H1 (cell line): ENCODE data around the gene DCLK1. TPM values are rescaled to one million over a fixed set of nuclear protein-coding genes. Genes with fewer than 3 reads are reported as not detected.

Source experiments
- CTCF ChIA-PET: fragments of 300-600 bp; sonication (Branson Sonifier 250); formaldehyde crosslinking; loops from one replicate; lab custom pipeline; 2021; ENCODE audit not compliant: partially characterized antibody; lab: Charles Lee
- POLR2A ChIA-PET: fragments of 300-600 bp; sonication (Branson Sonifier 250); formaldehyde crosslinking; loops from one replicate; lab custom pipeline; 2021; ENCODE audit warnings: inconsistent platforms; ENCODE audit not compliant: partially characterized antibody; lab: Charles Lee
- DNase-seq, 2 experiments: peaks; one replicate each; pipeline versions ENCODE4 v3.0.0 to v3.0.0-alpha.2; 2010 to 2022; ENCODE audit warnings: low spot score in 2 of 2, low read depth in 1 of 2, mixed read lengths in 1 of 2
- FAIRE-seq: peaks from 2 replicates; lab custom pipeline; 2011; peaks lifted over from hg19 to GRCh38; lab: Jason Lieb, UNC
- H2AFZ ChIP-seq: 2 replicates; pipeline ENCODE4 v1.8.1; 2012; ENCODE audit warnings: low read length, inconsistent platforms
- H2AK5ac ChIP-seq: 2 replicates; pipeline ENCODE4 v1.6.1; 2013; ENCODE audit warnings: low read depth, low read length
- H2BK120ac ChIP-seq: replicated peaks from 2 replicates; pipeline ENCODE3; 2013; ENCODE audit warnings: low read depth, low read length, inconsistent platforms
- H2BK12ac ChIP-seq: 2 replicates; pipeline ENCODE4 v1.6.1; 2013; ENCODE audit warnings: low read depth, low read length
- H2BK15ac ChIP-seq: 2 replicates; pipeline ENCODE4 v1.6.1; 2013; ENCODE audit warnings: low read length
- H2BK20ac ChIP-seq: 2 replicates; pipeline ENCODE4 v1.6.1; 2013; ENCODE audit warnings: low read length
- H2BK5ac ChIP-seq: 2 replicates; pipeline ENCODE4 v1.6.1; 2013; ENCODE audit warnings: low read depth, low read length
- H3K14ac ChIP-seq: 2 replicates; pipeline ENCODE4 v1.6.1; 2013; ENCODE audit warnings: inconsistent platforms; ENCODE audit not compliant: insufficient read length
- H3K18ac ChIP-seq: 2 replicates; pipeline ENCODE4 v1.6.1; 2013; ENCODE audit warnings: low read length; ENCODE audit errors: extremely low read depth
- H3K23ac ChIP-seq: 2 replicates; pipeline ENCODE4 v1.6.1; 2013; ENCODE audit warnings: inconsistent platforms; ENCODE audit not compliant: insufficient read length
- H3K23me2 ChIP-seq: 2 replicates; pipeline ENCODE4 v1.6.1; 2013; ENCODE audit warnings: low read depth, low read length
- H3K27ac ChIP-seq: 2 replicates; pipeline ENCODE4 v1.6.1; 2011; ENCODE audit warnings: low read depth, low read length, inconsistent platforms
- H3K27me3 ChIP-seq, 4 experiments: replicated peaks in 1 of 4; 1 replicate in 1 of 4; 2 replicates in 3 of 4; pipeline versions ENCODE4 v1.6.1 to v1.8.1; 2011 to 2013; ENCODE audit warnings: low read length in 3 of 4, mild to moderate bottlenecking in 3 of 4, inconsistent platforms in 2 of 4, mixed read lengths in 2 of 4, moderate library complexity in 1 of 4; ENCODE audit not compliant: control insufficient read depth in 3 of 4, insufficient read depth in 3 of 4; ENCODE audit errors: extremely low read depth in 1 of 4
- H3K36me3 ChIP-seq, 4 experiments: 2 replicates each; pipeline versions ENCODE4 v1.6.1 to v1.8.1; 2011 to 2013; ENCODE audit warnings: mild to moderate bottlenecking in 4 of 4, low read length in 3 of 4, moderate library complexity in 2 of 4, control low read depth in 1 of 4, inconsistent platforms in 1 of 4; ENCODE audit not compliant: insufficient read depth in 4 of 4, control insufficient read depth in 2 of 4
- H3K4ac ChIP-seq: replicated peaks from 2 replicates; pipeline ENCODE3; 2013; ENCODE audit warnings: low read length, low read depth, mixed read lengths, inconsistent platforms; ENCODE audit not compliant: insufficient read length
- H3K4me1 ChIP-seq, 4 experiments: replicated peaks in 1 of 4; 1 replicate in 1 of 4; 2 replicates in 3 of 4; pipeline versions ENCODE4 v1.6.1 to v1.8.1; 2011 to 2013; ENCODE audit warnings: low read length in 3 of 4, inconsistent platforms in 2 of 4, mixed read lengths in 1 of 4; ENCODE audit not compliant: insufficient read depth in 4 of 4, control insufficient read depth in 3 of 4
- H3K4me2 ChIP-seq, 2 experiments: 2 replicates each; pipeline versions ENCODE4 v1.6.1 to v1.8.1; 2011 to 2013; ENCODE audit warnings: low read depth in 2 of 2, low read length in 2 of 2, control low read depth in 1 of 2, inconsistent platforms in 1 of 2, mild to moderate bottlenecking in 1 of 2; ENCODE audit not compliant: insufficient read depth in 1 of 2
- H3K4me3 ChIP-seq, 4 experiments: fragments of 200-600, 300-600 bp in 1 of 4; sonication (generic), shearing (Covaris generic), sonication (Bioruptor Twin) in 1 of 4; 2 replicates each; pipeline versions ENCODE4 v1.5.1 to v1.8.1; 2011 to 2016; ENCODE audit warnings: low read length in 4 of 4, low read depth in 3 of 4, control low read depth in 2 of 4, inconsistent platforms in 2 of 4, mild to moderate bottlenecking in 2 of 4, mixed read lengths in 1 of 4, moderate library complexity in 1 of 4; ENCODE audit not compliant: insufficient read depth in 2 of 4; ENCODE audit errors: extremely low read depth in 1 of 4
- H3K56ac ChIP-seq: replicated peaks from 2 replicates; pipeline ENCODE3; 2013; ENCODE audit warnings: low read depth, mild to moderate bottlenecking, mixed read lengths, low read length, inconsistent platforms; ENCODE audit not compliant: insufficient read length
- H3K79me1 ChIP-seq: 2 replicates; pipeline ENCODE4 v1.6.1; 2013; ENCODE audit warnings: low read depth, low read length, control low read depth
- H3K79me2 ChIP-seq, 2 experiments: 2 replicates each; pipeline versions ENCODE4 v1.6.1 to v1.8.1; 2012 to 2013; ENCODE audit warnings: low read length in 2 of 2, mild to moderate bottlenecking in 2 of 2, inconsistent platforms in 1 of 2; ENCODE audit not compliant: insufficient read depth in 2 of 2, control insufficient read depth in 1 of 2
- H3K9ac ChIP-seq, 4 experiments: replicated peaks in 1 of 4; 1 replicate in 1 of 4; 2 replicates in 3 of 4; pipeline versions ENCODE4 v1.6.1 to v1.8.1; 2011 to 2013; ENCODE audit warnings: low read depth in 3 of 4, low read length in 3 of 4, control low read depth in 2 of 4, mild to moderate bottlenecking in 2 of 4, moderate library complexity in 2 of 4, inconsistent platforms in 1 of 4; ENCODE audit errors: extremely low read depth in 1 of 4
- H3K9me3 ChIP-seq, 2 experiments: 2 replicates each; pipeline versions ENCODE4 v1.6.1 to v1.8.1; 2012 to 2013; ENCODE audit warnings: mild to moderate bottlenecking in 2 of 2, moderate library complexity in 2 of 2, control low read depth in 1 of 2, inconsistent platforms in 1 of 2, low read depth in 1 of 2, low read length in 1 of 2, mixed read lengths in 1 of 2; ENCODE audit not compliant: insufficient read depth in 2 of 2
- H4K20me1 ChIP-seq, 2 experiments: replicated peaks in 1 of 2; 2 replicates each; pipeline versions ENCODE3 to v1.8.1; 2011 to 2013; ENCODE audit warnings: inconsistent platforms in 2 of 2, low read length in 2 of 2, mild to moderate bottlenecking in 1 of 2; ENCODE audit not compliant: insufficient read depth in 2 of 2, control insufficient read depth in 1 of 2
- H4K5ac ChIP-seq: 2 replicates; pipeline ENCODE4 v1.6.1; 2013; ENCODE audit warnings: low read length, low read depth, mixed read lengths, inconsistent platforms; ENCODE audit not compliant: insufficient read length
- H4K8ac ChIP-seq: 2 replicates; pipeline ENCODE4 v1.8.0; 2013; ENCODE audit warnings: mild to moderate bottlenecking, moderate library complexity, low read length, inconsistent platforms; ENCODE audit not compliant: insufficient read depth; ENCODE audit errors: extremely low read depth
- H4K91ac ChIP-seq: replicated peaks from 2 replicates; pipeline ENCODE3; 2013; ENCODE audit warnings: low read length, mixed read lengths, inconsistent platforms; ENCODE audit not compliant: insufficient read length
- CBX5 ChIP-seq: fragments of 300-800, 300-1000 bp; sonication (generic); IDR thresholded peaks from 2 replicates; pipeline ENCODE4 v1.7.1; 2016; ENCODE audit warnings: antibody characterized with exemption, low read length, low read depth
- SP2 ChIP-seq: IDR thresholded peaks from 2 replicates; pipeline ENCODE4 v1.6.1; 2012; ENCODE audit warnings: mild to moderate bottlenecking, low read length, inconsistent platforms
- SP4 ChIP-seq: IDR thresholded peaks from 2 replicates; pipeline ENCODE4 v1.6.1; 2012; ENCODE audit warnings: low read length, inconsistent platforms
- WGBS, 2 experiments: shearing (Covaris generic) in 1 of 2; methylation state at CpG; one replicate each; pipeline versions ENCODE4 v1.1.6 to v1.1.7; 2013 to 2015; ENCODE audit warnings: low lambda C conversion rate in 2 of 2, mixed read lengths in 2 of 2, inconsistent platforms in 1 of 2, low coverage in 1 of 2, missing lambda C conversion rate in 1 of 2; ENCODE audit not compliant: insufficient replicate concordance in 2 of 2, insufficient coverage in 1 of 2, insufficient read length in 1 of 2; ENCODE audit errors: extremely low coverage in 1 of 2, missing lambda C conversion rate in 1 of 2; 5-methylcytosine and 5-hydroxymethylcytosine counted together
- polyA plus RNA-seq, 7 experiments: library from polyadenylated mRNA; depleted of rRNA in 3 of 7; stranded (reverse) in 5 of 7; unstranded in 2 of 7; fragments of >200 nt in 5 of 7; fragments of 200-250 nt in 2 of 7; gene quantifications; 1 replicate in 5 of 7; 2 replicates in 1 of 7; 4 replicates in 1 of 7; pipeline versions ENCODE4 v1.2.1 to v1.2.3, GENCODE V29; 2011 to 2013; ENCODE audit warnings: missing spikeins in 2 of 7, mixed read lengths in 2 of 7
- total RNA-seq: library from RNA; stranded (reverse); fragmentation: NEBNext Ultra II Directional; extraction: Animal tissue kit (Norgen Biotek cat#: 25700); gene quantifications from 2 replicates; pipeline ENCODE4 v1.2.1, GENCODE V29; 2021

The DCLK1 gene
- total and polyA plus RNA-seq, 2 of the 8 experiments (the other 6 are each of a cell fraction or from before 2014, with no cell fraction given) = 22.8 to 41.0 TPM

DNA sequence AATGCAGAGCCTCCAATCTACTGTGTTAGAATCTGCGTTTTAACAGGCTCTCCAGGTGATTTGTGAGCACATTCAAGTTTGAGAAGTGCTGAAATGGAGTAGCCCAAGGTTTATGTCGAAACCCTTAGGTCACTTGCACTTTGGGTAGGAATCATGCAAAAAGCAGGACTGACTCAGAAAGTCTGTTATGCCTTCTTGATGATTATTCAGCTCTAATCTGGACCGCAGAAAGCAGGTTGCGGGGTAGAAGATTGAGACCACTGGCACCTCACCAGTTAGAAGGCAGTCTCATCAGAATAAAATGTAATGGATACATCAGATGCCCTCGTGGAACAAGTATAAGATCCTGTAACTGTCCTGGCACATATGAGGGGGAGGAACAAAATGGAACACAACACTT lies 326.3 kb downstream of the DCLK1 start:
- DNase-seq (no peak), FAIRE-seq (no peak)
- ChIA-PET CTCF (interaction anchor here (0.8 to 5.9 kb wide), 5 partner anchors 16 to 174 kb away, joined by 3 to 34 read pairs (median 4); no protein-coding TSS in a partner anchor), POLR2A (no interaction called here)
- no peaks in the 10 kb centered on the region for H3K9me3 ChIP-seq
- H2AFZ ChIP-seq = no peak overlapping the region
- WGBS, 2 experiments = 86% methylated on average over 5 of the region's 5 CpGs; no CpG with 5 or more reads in 1 of the 2 experiments
- peaks cover 0 to 16% (median 0%) of the 10 kb centered on the region in 4 experiments; a peak in 3 of 8 replicates for H3K36me3 ChIP-seq
- H3K4me3 ChIP-seq = no peak overlapping the region
- H3K79me2 ChIP-seq = no peaks in the 10 kb centered on the region
- no peak overlapping the region for H2AK5ac ChIP-seq
- no peak overlapping the region for H3K14ac ChIP-seq
- no peaks in the 10 kb centered on the region for H3K23me2 ChIP-seq
- no peak overlapping the region for H2BK5ac ChIP-seq
- H3K4ac ChIP-seq = no peak overlapping the region
- H2BK20ac ChIP-seq = no peak overlapping the region
- no peak overlapping the region for H2BK12ac ChIP-seq
- H2BK120ac ChIP-seq = no peak overlapping the region
- no peaks in the 10 kb centered on the region for H3K79me1 ChIP-seq
- H3K18ac ChIP-seq = no peak overlapping the region
- no peak overlapping the region for H3K23ac ChIP-seq
- H3K27me3 ChIP-seq = no peaks in the 10 kb centered on the region
- H4K20me1 ChIP-seq = no peaks in the 10 kb centered on the region
- no peaks in the 10 kb centered on the region for H3K4me1 ChIP-seq
- no peak overlapping the region for H3K9ac ChIP-seq
- no peak overlapping the region for H3K27ac ChIP-seq
- no peak overlapping the region for H3K4me2 ChIP-seq
- H4K5ac ChIP-seq = no peak overlapping the region
- TF ChIP-seq SP4 (no peak), SP2 (no peak), CBX5 (no peak)
- H4K8ac ChIP-seq = no peak overlapping the region
- H2BK15ac ChIP-seq = no peak overlapping the region
- no peak overlapping the region for H3K56ac ChIP-seq
- H4K91ac ChIP-seq = no peak overlapping the region
